ENCODE results near the gene CST6. TPM values are rescaled to one million over a fixed set of nuclear protein-coding genes. Genes with fewer than 3 reads are reported as not detected.
"Not testable (repeated sequence)": the region's sequence is repeated elsewhere in the genome, so short reads cannot be mapped to it uniquely, and the experiment has no call there.

CST6 gene
- total RNA-seq, 1 donor from 2014 or later = not detected

DNA sequence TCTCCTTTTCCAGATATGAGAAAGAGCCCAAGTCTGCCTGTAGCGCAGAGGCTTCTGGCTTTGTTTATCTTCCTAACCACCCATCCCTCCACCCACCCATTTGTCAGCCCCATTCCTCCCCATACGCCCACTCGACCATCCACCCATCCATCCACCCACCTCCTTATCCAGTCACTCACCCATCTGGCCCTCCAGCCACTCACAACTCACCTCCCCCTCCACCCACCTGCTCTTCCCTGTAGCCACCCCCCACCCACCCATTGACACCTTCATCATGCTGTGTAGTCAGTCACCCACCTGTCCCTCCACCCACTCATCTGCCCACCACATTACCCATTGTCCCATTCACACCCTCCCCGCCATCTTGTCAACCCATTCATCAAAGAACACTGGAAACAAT, 5.5 kb downstream of the CST6 start:
- no peak for DNase-seq (ENCODE audit: low spot score, unreplicated experiment)
- H3K9me3 Mint-ChIP-seq (ENCODE audit: low read depth) = no peaks in the 10 kb centered on the region
- H3K27me3 Mint-ChIP-seq = peaks cover 15% of the 10 kb centered on the region
- no peak for TF ChIP-seq CTCF (IDR thresholded peaks at IDR 0.05; ENCODE audit: unreplicated experiment)
- H3K4me3 Mint-ChIP-seq (ENCODE audit: low read depth) = no peak overlapping the region
- H3K4me1 Mint-ChIP-seq (ENCODE audit: low read depth) = no peaks in the 10 kb centered on the region
- H3K36me3 Mint-ChIP-seq (ENCODE audit: insufficient read depth) = no peaks in the 10 kb centered on the region
- H3K27ac Mint-ChIP-seq = no peak overlapping the region

- no peaks in the 10 kb centered on the region for H3K36me3 Mint-ChIP-seq (ENCODE audit: insufficient read depth)
- no peaks in the 10 kb centered on the region for H3K4me1 Mint-ChIP-seq (ENCODE audit: low read depth)
- DNase-seq (ENCODE audit: low spot score, unreplicated experiment) = no peak
- H3K27me3 Mint-ChIP-seq = peaks cover 33% of the 10 kb centered on the region
- no peak overlapping the region for H3K27ac Mint-ChIP-seq
- H3K9me3 Mint-ChIP-seq (ENCODE audit: low read depth) = no peaks in the 10 kb centered on the region
- no peak for TF ChIP-seq CTCF (IDR thresholded peaks at IDR 0.05; ENCODE audit: unreplicated experiment)
- no peak overlapping the region for H3K4me3 Mint-ChIP-seq (ENCODE audit: low read depth)
These were observed 8.4 kb downstream of the CST6 start for GRCh38 chr11:66020212-66020611.

DNA sequence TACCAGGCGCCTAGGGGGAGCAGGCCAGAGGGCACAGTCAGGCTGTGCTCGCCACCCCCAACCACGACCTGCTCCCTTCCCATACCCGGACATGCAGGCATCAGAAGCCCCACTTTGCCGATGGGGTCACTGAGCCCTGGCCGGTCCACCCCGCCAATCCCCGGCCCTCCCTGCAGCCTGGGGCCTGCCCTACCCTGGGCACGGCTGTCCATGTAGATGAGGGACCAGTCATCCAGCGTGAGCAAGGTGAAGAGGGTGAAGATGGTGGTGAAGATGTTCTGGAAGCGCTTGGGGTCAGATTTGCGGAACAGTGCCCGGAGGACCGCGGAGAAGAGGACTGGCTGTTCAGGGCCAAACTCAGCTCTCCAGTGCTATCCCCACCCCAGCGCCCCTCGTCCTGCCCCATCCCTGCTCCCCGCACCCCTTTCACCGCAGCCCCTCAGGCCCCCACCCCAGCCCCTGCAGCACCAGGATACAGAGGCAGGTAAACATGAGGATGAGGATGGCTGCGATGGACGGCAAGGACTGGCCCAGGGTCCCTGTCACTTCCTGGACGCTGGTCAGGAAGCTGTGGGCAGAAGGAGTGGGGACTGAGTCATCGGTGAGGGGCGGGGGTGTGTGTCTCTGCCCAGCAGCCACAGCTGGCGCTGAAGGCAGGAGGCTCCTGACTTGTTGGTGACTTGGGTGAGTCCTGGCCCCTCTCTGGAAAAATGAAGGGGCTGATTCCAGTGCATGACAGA, 9.0 kb downstream of the CST6 start:
- no peaks in the 10 kb centered on the region for H3K9me3 Mint-ChIP-seq (ENCODE audit: low read depth)
- no peak overlapping the region for H3K27ac Mint-ChIP-seq
- H3K4me1 Mint-ChIP-seq (ENCODE audit: low read depth) = no peaks in the 10 kb centered on the region
- H3K36me3 Mint-ChIP-seq (ENCODE audit: insufficient read depth) = no peaks in the 10 kb centered on the region
- no peak overlapping the region for H3K4me3 Mint-ChIP-seq (ENCODE audit: low read depth)
- H3K27me3 Mint-ChIP-seq = peaks cover 36% of the 10 kb centered on the region
- DNase-seq (ENCODE audit: low spot score, unreplicated experiment) = no peak
- no peak for TF ChIP-seq CTCF (IDR thresholded peaks at IDR 0.05; ENCODE audit: unreplicated experiment)

DNA sequence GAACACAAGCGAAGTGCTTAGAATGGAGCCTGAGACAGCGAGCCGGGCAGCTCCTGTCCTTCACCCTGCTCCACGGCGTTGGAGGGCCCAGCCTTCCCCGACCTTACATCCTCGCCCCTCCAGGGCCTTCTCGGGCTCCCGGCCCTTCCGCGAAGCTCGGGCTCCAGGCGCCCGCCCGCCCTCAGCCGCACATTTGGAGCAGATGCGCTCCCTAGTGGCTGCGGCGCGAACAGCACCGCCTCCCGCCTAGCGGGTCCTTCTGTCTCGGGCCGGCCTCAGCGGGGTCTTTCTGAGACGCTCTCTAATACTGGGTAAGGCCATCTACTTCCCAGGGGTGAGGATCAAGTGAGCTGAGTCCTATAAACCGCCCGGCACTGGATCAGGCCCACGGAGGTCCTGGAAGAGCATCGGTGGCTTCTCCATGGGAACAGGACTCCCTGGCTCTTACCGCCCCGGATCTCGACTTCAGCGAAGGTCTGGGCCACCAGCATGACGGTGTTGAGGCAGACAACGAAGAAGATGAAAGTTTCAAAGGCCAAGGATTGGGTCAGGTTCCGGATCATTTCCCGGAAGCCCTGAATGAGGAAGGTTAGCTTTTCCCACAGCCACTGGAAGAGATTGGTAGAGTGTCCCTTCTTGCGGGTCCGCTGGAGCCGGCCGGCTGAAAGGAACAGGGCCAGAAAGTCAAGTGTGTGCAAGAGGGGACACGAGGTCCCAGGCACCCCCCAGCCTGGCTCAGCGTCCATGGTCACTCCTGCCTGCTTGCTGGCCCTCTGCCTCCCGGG, 10.8 kb downstream of the CST6 start:
- no peaks in the 10 kb centered on the region for H3K9me3 Mint-ChIP-seq (ENCODE audit: low read depth)
- no peak overlapping the region for H3K4me3 Mint-ChIP-seq (ENCODE audit: low read depth)
- no peaks in the 10 kb centered on the region for H3K4me1 Mint-ChIP-seq (ENCODE audit: low read depth)
- TF ChIP-seq CTCF (IDR thresholded peaks at IDR 0.05; ENCODE audit: unreplicated experiment) = peak; percentile 95
- no peak overlapping the region for H3K27ac Mint-ChIP-seq
- H3K27me3 Mint-ChIP-seq = peaks cover 38% of the 10 kb centered on the region
- peak; percentile 84 for DNase-seq (ENCODE audit: low spot score, unreplicated experiment)
- no peaks in the 10 kb centered on the region for H3K36me3 Mint-ChIP-seq (ENCODE audit: insufficient read depth)

GRCh38 chr11:66023186-66023440, 11.3 kb downstream of the CST6 start:
- not testable (repeated sequence) for H3K4me3 Mint-ChIP-seq (ENCODE audit: low read depth); H3K4me1 Mint-ChIP-seq (ENCODE audit: low read depth); H3K36me3 Mint-ChIP-seq (ENCODE audit: insufficient read depth); DNase-seq (ENCODE audit: low spot score, unreplicated experiment); H3K9me3 Mint-ChIP-seq (ENCODE audit: low read depth); H3K27ac Mint-ChIP-seq
- H3K27me3 Mint-ChIP-seq = peaks cover 43% of the 10 kb centered on the region
